Prostate gland (tissue), 2 donors: ENCODE data around the gene ACKR3. TPM values are rescaled to one million over a fixed set of nuclear protein-coding genes. Genes with fewer than 3 reads are reported as not detected.

ENCODE experiments used
- DNase-seq: peaks from one replicate; pipeline ENCODE4 v3.0.0-alpha.2; 2019; ENCODE audit warnings: low spot score
- H3K27ac ChIP-seq, 2 donors: fragments of 200-600 bp; sonication (generic); 2 replicates each; pipeline ENCODE4 v1.5.1; 2017 to 2019
- H3K27me3 ChIP-seq: fragments of 200-600 bp; sonication (generic); replicated peaks from 2 replicates; pipeline ENCODE4 v1.5.1; 2019; ENCODE audit not compliant: insufficient read depth
- H3K36me3 ChIP-seq, 2 donors: fragments of 200-600 bp; sonication (generic); 1 replicate in 1 of 2; 2 replicates in 1 of 2; pipeline versions ENCODE4 v1.5.1 to v1.8.1; 2017 to 2019
- H3K4me1 ChIP-seq: fragments of 200-600 bp; sonication (generic); replicated peaks from 2 replicates; pipeline ENCODE4 v1.5.1; 2019
- H3K4me3 ChIP-seq, 2 donors: fragments of 200-600 bp; sonication (generic); 2 replicates each; pipeline ENCODE4 v1.5.1; 2017 to 2019
- H3K9me3 ChIP-seq: fragments of 200-600 bp; sonication (generic); 2 replicates; pipeline ENCODE4 v1.5.1; 2017
- POLR2A ChIP-seq: fragments of 450-650 bp; IDR thresholded peaks from one replicate; pipeline ENCODE4 v1.6.1; 2016; ENCODE audit warnings: antibody characterized with exemption, mild to moderate bottlenecking
- POLR2AphosphoS5 ChIP-seq: sonication (generic); formaldehyde crosslinking; IDR thresholded peaks from one replicate; pipeline ENCODE4 v1.6.1; 2017; ENCODE audit warnings: antibody characterized with exemption
- WGBS: methylation state at CpG from one replicate; pipeline ENCODE4 v1.1.5; 2018; 5-methylcytosine and 5-hydroxymethylcytosine counted together
- intact Hi-C: fragments of 100-400 bp; cut with DNase I; formaldehyde crosslinking; loops from one replicate; pipeline ENCODE4 v1.14.2; 2022
- total RNA-seq, 2 donors: library from RNA; depleted of rRNA; stranded (reverse); fragments of >200 nt; gene quantifications; one replicate each; pipeline ENCODE4 v1.1.0, GENCODE V29; 2016
- TF ChIP-seq, protein P1 (sequence below), 4 experiments: fragments of 200-600 bp in 2 of 4; fragments of 450-650 bp in 2 of 4; sonication (generic) in 2 of 4; IDR thresholded peaks; 1 replicate in 3 of 4; 2 replicates in 1 of 4; pipeline ENCODE4 v1.5.1; 2016 to 2019; ENCODE audit warnings: antibody characterized with exemption in 4 of 4, mild to moderate bottlenecking in 2 of 4, moderate library complexity in 2 of 4

The ACKR3 gene
- total RNA-seq, 2 donors from 2014 or later: 2.1 to 19.2 TPM

DNA sequence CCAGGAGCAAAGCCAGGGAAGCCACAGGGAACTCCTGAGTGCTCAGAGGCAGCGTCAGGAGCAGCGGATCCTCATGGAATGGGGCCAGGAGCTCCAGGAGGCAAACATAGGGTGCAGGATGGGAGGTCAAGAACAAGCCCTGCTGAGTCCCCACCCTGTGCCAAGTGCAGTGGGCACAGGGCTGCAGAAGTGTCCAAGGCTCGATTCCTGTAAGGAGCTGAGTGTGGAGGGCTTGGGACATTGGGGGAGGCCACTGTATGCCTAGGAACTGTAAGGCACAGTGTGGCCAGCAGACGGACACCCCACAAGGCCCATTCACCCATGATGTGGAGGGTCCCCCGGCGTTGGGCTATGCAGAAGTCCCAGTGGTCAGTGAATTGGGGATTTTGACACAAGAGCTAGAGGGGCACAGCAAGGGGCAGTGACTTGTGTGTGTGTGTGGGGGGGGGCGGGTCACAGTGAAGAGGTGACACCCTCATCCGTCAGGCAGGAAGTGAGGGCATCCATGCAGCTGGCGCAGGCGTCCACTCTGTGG is 55.6 kb downstream of the ACKR3 start:
- H3K27ac ChIP-seq: no peak overlapping the region
- no peak overlapping the region for H3K4me3 ChIP-seq
- intact Hi-C loops: no loop called here
- no peaks in the 10 kb centered on the region for H3K27me3 ChIP-seq
- no peaks in the 10 kb centered on the region for H3K9me3 ChIP-seq
- no peak for DNase-seq
- no peaks in the 10 kb centered on the region for H3K4me1 ChIP-seq
- 93% methylated on average over 10 of the region's 10 CpGs for WGBS
- TF ChIP-seq POLR2A (no peak), POLR2AphosphoS5 (no peak)
- TF ChIP-seq, protein P1, sequence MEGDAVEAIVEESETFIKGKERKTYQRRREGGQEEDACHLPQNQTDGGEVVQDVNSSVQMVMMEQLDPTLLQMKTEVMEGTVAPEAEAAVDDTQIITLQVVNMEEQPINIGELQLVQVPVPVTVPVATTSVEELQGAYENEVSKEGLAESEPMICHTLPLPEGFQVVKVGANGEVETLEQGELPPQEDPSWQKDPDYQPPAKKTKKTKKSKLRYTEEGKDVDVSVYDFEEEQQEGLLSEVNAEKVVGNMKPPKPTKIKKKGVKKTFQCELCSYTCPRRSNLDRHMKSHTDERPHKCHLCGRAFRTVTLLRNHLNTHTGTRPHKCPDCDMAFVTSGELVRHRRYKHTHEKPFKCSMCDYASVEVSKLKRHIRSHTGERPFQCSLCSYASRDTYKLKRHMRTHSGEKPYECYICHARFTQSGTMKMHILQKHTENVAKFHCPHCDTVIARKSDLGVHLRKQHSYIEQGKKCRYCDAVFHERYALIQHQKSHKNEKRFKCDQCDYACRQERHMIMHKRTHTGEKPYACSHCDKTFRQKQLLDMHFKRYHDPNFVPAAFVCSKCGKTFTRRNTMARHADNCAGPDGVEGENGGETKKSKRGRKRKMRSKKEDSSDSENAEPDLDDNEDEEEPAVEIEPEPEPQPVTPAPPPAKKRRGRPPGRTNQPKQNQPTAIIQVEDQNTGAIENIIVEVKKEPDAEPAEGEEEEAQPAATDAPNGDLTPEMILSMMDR (IDR thresholded peaks at IDR 0.05): no peak
- H3K36me3 ChIP-seq: no peaks in the 10 kb centered on the region

DNA sequence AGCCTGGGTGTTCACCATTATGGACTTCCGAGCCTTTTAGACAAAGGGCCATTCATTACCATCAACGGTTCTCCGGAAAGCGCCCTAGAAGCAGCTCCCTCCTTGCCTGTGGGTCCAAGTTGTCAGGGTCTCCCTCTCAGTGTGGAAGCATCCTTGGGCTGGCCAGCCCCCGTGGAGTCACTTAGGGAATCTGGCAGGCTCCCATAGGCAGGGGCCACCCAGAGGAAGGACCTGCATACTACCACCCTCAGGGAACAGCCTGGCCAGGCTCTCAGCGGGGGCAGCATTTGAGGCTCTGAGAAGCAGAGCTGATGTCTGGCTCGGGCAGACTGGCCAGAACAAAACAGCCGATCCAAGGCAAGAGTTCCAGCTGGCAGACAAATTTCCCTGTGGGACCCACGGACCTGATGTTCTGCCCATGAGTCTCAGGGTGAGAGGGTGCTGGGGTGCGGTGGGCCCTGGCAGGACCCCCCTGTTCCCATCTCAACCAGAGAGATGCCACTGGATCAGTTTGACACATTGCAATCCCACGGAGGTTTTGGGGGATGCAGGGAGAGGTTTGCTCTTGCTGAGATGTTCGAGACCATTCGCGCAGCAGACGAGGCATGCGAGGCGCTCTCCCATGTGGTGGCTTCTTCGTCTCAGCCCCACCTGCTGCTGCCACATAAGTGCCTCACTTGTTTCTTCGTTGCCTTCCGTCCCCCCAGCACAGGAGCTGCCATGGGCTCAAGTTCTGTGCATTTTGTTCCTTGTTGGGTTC is 56.9 kb downstream of the ACKR3 start:
- Histone ChIP-seq H3K4me3 (no peak overlapping the region), H3K4me1 (no peaks in the 10 kb centered on the region), H3K27me3 (no peaks in the 10 kb centered on the region), H3K36me3 (no peaks in the 10 kb centered on the region), H3K27ac (no peak overlapping the region), H3K9me3 (no peaks in the 10 kb centered on the region)
- intact Hi-C loops: no loop called here
- WGBS: 88% methylated on average over 20 of the region's 20 CpGs
- DNase-seq: no peak
- TF ChIP-seq POLR2A (no peak), POLR2AphosphoS5 (no peak)
- TF ChIP-seq, protein P1 (IDR thresholded peaks at IDR 0.05): no peak

DNA sequence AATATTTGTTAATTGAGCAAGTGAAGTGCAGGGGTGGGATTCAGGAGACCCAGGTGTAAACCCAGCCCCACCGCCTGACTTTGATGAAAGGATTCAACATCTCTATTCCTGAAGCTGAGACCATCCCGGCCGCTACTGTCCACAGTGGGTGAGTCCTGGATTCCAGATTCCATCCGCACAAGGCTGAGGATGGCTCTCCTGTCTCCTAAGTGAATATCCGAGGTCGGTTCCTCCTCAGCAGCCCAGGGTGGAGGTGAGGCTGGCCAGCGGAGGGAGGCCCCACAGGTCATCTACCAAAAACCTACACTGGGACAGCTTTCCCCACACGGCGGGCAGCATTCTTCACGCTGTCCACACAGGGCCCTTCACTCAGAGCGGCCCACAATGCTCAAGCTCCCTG is 57.6 kb downstream of the ACKR3 start:
- WGBS: 94% methylated on average over 11 of the region's 11 CpGs

DNA sequence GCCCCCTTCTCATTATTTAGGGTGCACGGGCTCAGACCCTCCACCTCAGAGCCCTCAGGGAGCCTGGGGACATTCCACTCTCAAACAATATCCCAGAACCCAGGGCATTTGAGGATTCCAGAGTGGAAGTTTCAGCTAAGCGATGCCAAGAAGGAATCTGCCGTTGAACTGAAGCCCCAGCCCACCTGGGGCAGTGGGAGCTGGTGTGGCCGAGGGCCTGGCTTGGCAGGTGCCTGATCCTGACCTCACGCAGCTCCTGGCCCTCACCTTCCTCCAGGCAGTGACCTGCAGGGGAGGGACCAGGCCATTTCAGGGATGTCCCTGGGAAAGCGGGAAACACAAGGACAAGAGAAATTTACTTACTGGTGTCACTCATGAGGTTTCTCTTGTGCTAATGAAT is 58.2 kb downstream of the ACKR3 start:
- DNase-seq: no peak
- no peak for TF ChIP-seq POLR2A
- Histone ChIP-seq H3K36me3 (no peaks in the 10 kb centered on the region), H3K4me1 (no peaks in the 10 kb centered on the region), H3K9me3 (no peaks in the 10 kb centered on the region), H3K27ac (no peak overlapping the region), H3K27me3 (no peaks in the 10 kb centered on the region), H3K4me3 (no peak overlapping the region)
- intact Hi-C loops: no loop called here
- WGBS: 97% methylated on average over 6 of the region's 6 CpGs

More for the DNA sequence above, 57.6 kb downstream of the ACKR3 start:
- intact Hi-C loops: no loop called here
- H3K36me3 ChIP-seq: no peaks in the 10 kb centered on the region
- H3K27me3 ChIP-seq: no peaks in the 10 kb centered on the region
- no peaks in the 10 kb centered on the region for H3K4me1 ChIP-seq
- H3K27ac ChIP-seq: no peak overlapping the region
- no peaks in the 10 kb centered on the region for H3K9me3 ChIP-seq
- DNase-seq: no peak
- TF ChIP-seq, protein P1 (IDR thresholded peaks at IDR 0.05): no peak
- TF ChIP-seq POLR2AphosphoS5 (no peak), POLR2A (no peak)
- no peak overlapping the region for H3K4me3 ChIP-seq

DNA sequence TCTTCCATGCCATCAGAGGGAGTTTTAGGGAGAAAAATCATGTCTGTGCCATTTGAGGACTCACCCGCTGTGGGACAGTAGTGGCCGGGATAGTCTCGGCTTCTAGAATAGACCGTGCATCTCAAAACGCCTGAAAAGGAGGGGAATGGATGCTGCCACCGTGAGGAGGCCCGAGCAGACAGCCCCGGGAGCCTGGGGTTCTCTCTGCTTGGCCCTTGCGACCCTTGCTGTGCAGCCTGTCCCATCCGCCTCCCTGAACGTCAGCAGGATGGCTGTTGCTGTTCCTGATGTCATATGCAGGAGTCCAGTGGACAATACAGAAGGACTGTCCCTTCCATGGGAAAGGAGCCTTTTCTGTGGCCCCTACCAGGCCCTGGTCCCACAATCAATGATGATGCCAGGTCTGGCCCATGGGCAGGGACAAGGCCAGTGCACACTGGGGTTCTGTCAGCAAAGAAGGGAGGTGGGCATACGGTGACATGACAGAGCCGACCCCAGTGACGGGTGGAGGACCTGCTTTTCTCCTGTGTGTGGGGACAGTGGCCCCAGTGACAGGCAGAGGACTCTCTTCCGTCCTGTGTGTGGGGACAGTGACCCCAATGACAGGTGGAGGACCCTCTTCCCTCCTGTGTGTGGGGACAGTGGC is 58.8 kb downstream of the ACKR3 start:
- no peaks in the 10 kb centered on the region for H3K27me3 ChIP-seq
- 94% methylated on average over 15 of the region's 15 CpGs for WGBS
- H3K9me3 ChIP-seq: no peaks in the 10 kb centered on the region
- no peak overlapping the region for H3K27ac ChIP-seq
- no peak overlapping the region for H3K4me3 ChIP-seq
- no peaks in the 10 kb centered on the region for H3K36me3 ChIP-seq
- TF ChIP-seq POLR2A (no peak), POLR2AphosphoS5 (no peak)
- TF ChIP-seq, protein P1 (IDR thresholded peaks at IDR 0.05): no peak
- no peak for DNase-seq
- no peaks in the 10 kb centered on the region for H3K4me1 ChIP-seq
- intact Hi-C loops: no loop called here
